ENCODE data around the gene STX16.

- no peak for TF ChIP-seq CTCF (IDR thresholded peaks at IDR 0.05; ENCODE audit: poor library complexity)
- no peak for TF ChIP-seq EZH2 (IDR thresholded peaks at IDR 0.05; ENCODE audit: borderline replicate concordance)
- TF ChIP-seq EZH2phosphoT487 (IDR thresholded peaks at IDR 0.05; ENCODE audit: low read depth, severe bottlenecking, unreplicated experiment): no peak
Observed at GRCh38 chr20:58619864-58620431, 31.1 kb upstream of the STX16 start.

All from hepatocyte (in vitro differentiated cells).